GM19372 (cell line): ENCODE measurements around the gene CHST9.
"Not testable (repeated sequence)": the region's sequence is repeated elsewhere in the genome, so short reads cannot be mapped to it uniquely, and the experiment has no call there.

Source experiments
- ATAC-seq: cut with Tn5 transposase; IDR thresholded peaks from one replicate; pipeline ENCODE4 v1.9.1; 2021; ENCODE audit warnings: mild to moderate bottlenecking, low read depth, moderate library complexity; ENCODE audit not compliant: unreplicated experiment

Gene CHST9

DNA sequence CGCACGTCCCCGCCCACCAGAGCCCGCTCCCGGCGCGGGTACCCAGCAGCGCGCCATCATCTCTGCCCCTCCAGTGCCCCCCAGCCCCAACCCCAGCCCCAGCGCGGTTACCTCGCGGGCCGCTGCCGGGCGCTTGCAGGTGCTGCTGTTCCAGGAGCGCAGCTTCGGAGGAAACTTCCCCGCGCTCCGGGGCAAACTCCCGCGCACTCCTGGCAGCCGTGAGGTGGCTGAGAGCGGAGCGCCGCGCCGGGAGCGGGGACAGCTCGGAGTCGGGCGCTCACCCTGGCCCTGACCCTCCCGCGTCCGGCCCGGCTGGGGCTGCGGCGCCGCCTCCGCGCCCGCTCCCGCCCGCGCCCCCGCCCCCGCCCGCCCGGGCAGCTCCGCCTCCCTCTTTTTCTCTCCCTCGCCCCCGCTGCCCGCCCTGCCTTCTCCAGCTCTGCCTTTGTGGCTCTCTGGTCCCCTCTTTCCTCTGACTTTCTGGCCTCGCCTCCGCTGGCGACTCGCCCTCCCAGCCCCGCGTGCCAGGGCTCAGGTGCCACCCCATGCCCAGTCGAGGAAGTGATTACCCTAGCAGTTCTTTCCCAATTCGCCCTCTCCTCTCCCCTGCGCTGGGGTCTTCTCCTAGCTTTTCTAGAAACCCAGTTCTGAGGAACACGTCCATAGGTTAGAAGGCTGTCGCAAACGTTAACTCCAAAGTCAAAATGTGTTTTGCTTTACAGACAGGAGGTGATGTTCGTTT lies at the start of gene CHST9:
CHST9 (minus strand) TSS at position 284 of the 739 bp plus-strand sequence. CDS start 42,499 bp downstream, outside the sequence.
- no peak for ATAC-seq

DNA sequence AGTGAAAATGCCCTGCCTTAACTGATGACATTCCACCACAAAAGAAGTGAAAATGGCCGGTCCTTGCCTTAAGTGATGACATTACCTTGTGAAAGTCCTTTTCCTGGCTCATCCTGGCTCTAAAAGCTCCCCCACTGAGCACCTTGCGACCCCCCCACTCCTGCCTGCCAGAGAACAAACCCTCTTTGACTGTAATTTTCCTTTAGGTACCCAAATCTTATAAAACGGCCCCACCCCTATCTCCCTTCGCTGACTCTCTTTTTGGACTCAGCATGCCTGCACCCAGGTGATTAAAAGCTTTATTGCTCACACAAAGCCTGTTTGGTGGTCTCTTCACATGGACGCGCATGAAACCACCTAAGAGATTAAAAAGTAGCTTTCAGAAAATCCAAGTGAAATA lies 47.2 kb upstream of the CHST9 start:
- ATAC-seq = not testable (repeated sequence)

DNA sequence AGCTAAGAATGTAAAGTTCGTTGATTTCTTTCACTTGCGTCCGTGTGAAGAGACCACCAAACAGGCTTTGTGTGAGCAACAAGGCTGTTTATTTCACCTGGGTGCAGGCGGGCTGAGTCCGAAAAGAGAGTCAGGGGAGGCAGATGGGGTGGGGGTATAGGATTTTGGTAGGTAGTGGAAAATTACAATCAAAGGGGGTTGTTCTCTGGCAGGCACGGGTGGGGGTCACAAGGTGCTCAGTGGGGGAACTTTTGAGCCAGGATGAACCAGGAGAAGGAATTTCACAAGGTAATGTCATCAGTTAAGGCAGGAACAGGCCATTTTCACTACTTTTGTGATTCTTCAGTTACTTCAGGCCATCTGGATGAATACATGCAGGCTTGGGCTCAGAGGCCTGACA lies 46.6 kb upstream of the CHST9 start:
- not testable (repeated sequence) for ATAC-seq

DNA sequence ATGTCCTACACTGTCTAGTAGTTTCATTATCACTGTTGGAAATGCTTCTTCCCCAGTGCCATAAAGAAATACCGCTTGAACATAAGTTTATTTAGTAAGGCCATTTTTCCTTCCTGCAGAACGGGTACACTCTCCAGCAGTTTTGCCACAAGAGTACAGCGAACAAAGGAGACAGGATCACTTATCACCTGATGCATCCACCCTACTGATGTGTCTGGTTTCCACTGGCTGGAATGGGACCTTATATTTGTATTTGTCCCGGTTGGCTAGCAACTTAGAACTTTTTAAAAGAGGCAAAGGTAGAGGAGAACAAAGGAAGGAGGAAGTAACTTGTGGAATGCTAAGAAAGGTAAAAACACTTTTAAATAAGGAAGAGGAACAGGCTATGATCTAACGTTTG lies 46.1 kb upstream of the CHST9 start:
- ATAC-seq = not testable (repeated sequence)

GRCh38 chr18:27227721-27228120 lies 42.6 kb upstream of the CHST9 start:
- no peak for ATAC-seq

DNA sequence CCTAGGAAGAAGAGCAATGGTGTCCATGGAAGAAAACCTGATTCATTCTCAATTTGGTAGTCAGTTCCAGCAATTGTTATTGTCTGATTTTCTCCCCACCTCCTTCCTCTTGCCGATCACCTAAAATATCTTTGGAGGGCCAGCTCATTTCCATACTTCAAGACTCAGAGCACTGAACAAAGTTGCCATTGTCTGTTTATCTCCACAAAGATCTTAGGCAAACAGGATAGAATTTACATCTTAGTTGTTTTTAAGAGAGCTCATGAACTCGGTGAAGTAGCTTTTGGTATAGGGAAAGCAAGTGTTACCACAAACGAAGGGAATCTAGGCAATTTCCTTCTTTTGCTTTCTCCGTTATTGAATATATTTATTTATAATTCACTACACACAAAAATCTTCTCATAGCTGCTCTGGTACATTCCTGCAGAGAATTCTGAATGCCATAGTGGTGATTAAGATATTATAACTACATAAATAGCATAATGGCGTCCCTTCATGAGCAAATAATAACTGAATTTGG lies 41.5 kb upstream of the CHST9 start:
- no peak for ATAC-seq

DNA sequence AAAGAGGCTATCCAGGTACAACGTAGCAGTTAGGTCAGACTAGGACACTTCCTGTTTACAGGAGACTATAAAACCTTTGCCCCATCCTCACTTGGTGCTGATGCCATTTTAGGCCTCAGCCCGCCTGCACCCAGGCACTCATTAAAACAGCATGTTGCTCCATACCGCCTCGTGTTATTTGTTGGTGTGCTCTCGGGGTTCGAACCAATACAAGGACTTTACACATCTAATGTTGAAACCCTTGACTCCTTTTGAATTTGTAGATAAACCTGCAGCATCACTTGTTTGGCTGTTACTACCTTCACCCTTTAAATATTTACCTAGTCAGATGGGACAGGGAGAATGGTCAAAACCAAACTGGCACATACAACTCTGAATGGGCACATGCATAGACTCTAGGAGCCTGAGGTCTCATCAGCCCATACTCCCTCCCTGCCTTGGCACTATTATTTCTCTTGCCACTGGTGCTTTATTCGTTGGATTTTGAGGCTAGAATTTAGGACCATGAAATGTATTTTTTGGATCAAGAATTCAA lies 40.9 kb upstream of the CHST9 start:
- no peak for ATAC-seq

DNA sequence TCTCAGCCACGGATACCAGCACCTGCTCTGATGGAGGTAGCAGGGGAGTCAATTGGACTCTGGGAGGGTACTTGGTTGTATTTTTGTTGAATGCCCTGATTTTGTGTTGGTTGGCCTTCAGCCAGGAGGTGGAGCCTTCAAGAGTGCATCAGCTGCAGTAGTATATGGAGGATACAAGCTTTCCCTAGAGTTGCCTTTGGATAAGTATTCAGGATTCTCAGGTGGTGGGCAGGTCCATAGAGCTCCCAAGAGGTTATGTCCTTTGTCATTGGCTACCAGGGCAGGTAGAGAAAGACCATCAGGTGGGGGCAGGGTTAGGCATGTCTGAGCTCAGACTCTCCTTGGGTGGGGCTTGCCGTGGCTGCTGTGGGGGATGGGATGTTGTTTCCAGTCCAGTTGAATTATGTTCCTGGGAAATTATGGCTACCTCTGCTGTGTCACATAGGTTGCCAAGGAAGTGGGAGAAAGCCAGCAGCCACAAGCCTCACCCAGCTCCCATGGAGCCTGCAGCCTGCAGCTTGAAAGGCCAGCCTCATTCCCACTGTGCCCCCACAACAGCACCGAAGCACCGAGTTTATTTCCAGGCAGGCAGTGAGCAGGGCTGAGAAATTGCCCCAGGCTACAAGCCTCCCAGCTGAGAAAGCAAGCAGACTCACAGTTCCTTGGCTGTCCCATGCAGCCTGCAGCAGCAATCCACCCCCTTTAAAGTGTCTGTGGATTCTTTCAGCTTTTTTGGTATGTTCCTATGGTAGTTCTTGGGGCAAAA lies 38.6 kb upstream of the CHST9 start:
- no peak for ATAC-seq

GRCh38 chr18:27214831-27215230 lies 29.7 kb upstream of the CHST9 start:
- ATAC-seq = no peak

GRCh38 chr18:27213123-27213717 lies 28.1 kb upstream of the CHST9 start:
- no peak for ATAC-seq

DNA sequence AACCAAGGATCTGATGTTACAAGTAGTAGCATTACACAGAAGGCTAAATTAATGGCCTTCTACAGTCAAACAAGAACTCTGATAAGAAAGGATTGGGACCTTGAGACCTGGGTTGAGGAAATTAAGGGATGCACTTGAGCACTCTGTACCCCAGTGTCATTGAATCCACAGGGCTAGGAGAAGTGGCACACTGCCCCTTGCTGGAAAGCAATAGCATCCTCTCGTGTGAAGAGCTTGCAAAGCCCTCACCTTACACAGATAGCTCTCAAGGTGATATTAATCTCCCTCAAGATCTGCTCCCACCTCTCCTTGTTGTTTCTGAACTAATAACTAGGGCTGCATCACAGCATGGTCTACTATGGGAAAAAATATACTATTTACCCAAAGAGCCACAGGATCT lies 26.5 kb upstream of the CHST9 start:
- no peak for ATAC-seq

GRCh38 chr18:27206411-27206810 lies 21.3 kb upstream of the CHST9 start:
- no peak for ATAC-seq

DNA sequence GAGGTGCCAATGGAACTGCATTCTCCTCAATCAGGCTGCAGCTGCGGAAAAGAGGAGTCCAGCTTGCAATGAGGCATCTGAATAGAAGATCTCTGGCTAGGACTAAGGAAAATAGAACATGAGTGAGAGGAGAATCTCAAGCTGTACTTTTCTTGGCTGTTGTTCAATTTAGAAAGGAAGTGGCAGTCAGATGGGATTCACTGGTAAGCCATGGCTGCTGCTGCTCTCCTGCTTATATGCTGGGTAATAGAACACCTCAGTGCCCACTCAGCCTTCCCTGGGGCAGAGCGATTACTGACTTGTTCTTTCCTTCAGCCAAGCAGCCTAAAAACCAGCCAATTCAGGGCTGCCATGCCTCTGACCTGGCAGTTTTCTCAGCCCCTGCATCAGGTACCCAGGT lies 17.6 kb upstream of the CHST9 start:
- ATAC-seq = no peak

GRCh38 chr18:27198036-27198435 lies 12.9 kb upstream of the CHST9 start:
- ATAC-seq = no peak

- ATAC-seq = no peak
Measured at GRCh38 chr18:27188309-27188708, 3.2 kb upstream of the CHST9 start.

DNA sequence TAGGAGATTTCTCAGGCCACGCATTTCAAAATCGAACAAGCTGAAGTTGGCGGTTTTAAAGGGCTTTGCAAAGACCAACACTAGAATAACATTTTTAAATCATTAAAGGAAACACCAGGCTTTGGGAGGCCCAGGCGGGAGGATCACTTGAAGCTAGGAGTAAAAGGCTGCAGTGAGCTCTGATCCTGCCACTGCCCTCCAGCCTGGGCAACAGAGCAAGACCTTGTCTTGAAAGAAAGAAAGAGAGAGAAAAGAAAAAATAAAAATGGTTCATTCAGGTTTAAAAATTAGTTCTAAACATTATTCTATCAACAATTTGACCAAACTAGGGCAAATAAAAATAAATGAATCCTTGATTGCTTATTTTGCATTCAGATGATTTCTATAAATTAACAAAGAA lies 789 bp upstream of the CHST9 start:
- no peak for ATAC-seq

- no peak for ATAC-seq
Measured at GRCh38 chr18:27184115-27185024, 738 bp downstream of the CHST9 start.

- ATAC-seq = no peak
Measured at GRCh38 chr18:27181726-27182125, 3.4 kb downstream of the CHST9 start.

- no peak for ATAC-seq
Measured at GRCh38 chr18:27178424-27178823, 6.7 kb downstream of the CHST9 start.

- ATAC-seq = no peak
Measured at GRCh38 chr18:27175914-27176313, 9.2 kb downstream of the CHST9 start.
